Neural crest cell (in vitro differentiated cells): Measurements from ENCODE around the gene SLC7A6. TPM values are rescaled to one million over a fixed set of nuclear protein-coding genes. Genes with fewer than 3 reads are reported as not detected.

Experiments
- DNase-seq: peaks from one replicate; pipeline ENCODE4 v3.0.0; 2021; ENCODE audit warnings: low read depth, mixed read lengths, low spot score
- H3K27ac Mint-ChIP-seq: one replicate; pipeline ENCODE4 v1.8.0; 2021; ENCODE audit warnings: mild to moderate bottlenecking, mixed read lengths; ENCODE audit not compliant: unreplicated experiment
- H3K27me3 Mint-ChIP-seq: 2 replicates; pipeline ENCODE4 v1.8.0; 2021; ENCODE audit warnings: low read depth, mild to moderate bottlenecking, mixed read lengths
- H3K36me3 Mint-ChIP-seq: 2 replicates; pipeline ENCODE4 v1.8.0; 2021; ENCODE audit warnings: low read depth, mild to moderate bottlenecking, mixed read lengths
- H3K4me1 Mint-ChIP-seq: 2 replicates; pipeline ENCODE4 v1.8.0; 2021; ENCODE audit warnings: mixed read lengths
- H3K4me3 Mint-ChIP-seq: one replicate; pipeline ENCODE4 v1.8.0; 2021; ENCODE audit warnings: mild to moderate bottlenecking, mixed read lengths
- H3K9me3 Mint-ChIP-seq: 2 replicates; pipeline ENCODE4 v1.8.0; 2021; ENCODE audit warnings: mixed read lengths
- CTCF ChIP-seq: fragments of 200-600 bp; sonication (generic); conservative IDR thresholded peaks from 2 replicates; pipeline ENCODE4 v1.5.0; 2021; ENCODE audit warnings: antibody characterized with exemption, mild to moderate bottlenecking
- long read RNA-seq: library from polyadenylated mRNA; unstranded; transcript quantifications from one replicate; pipeline ENCODE4 v2.0.0, GENCODE V29; 2020
- total RNA-seq: library from RNA; stranded (reverse); gene quantifications from 2 replicates; pipeline ENCODE4 v1.2.1, GENCODE V29; 2021

SLC7A6 gene
- total RNA-seq = 39.2 and 41.7 TPM in 2 replicates
- long read RNA-seq, partial matches to known transcripts = 4 of 20 reads
- long read RNA-seq, other reads (novel, unspliced or antisense) = 16 of 20 reads

GRCh38 chr16:68264128-68265077, at the start of gene SLC7A6:
SLC7A6 (plus strand) TSS chr16:68264526; CDS start chr16:68274727, 10,201 bp downstream.
- H3K9me3 Mint-ChIP-seq = no peaks in the 10 kb centered on the region
- H3K4me3 Mint-ChIP-seq = peak within 1 kb of the TSS; percentile 92
- peaks cover 26% of the 10 kb centered on the region for H3K4me1 Mint-ChIP-seq
- no peaks in the 10 kb centered on the region for H3K27me3 Mint-ChIP-seq
- H3K27ac Mint-ChIP-seq = peak within 1 kb of the TSS; percentile 92
- peak; percentile 81 for TF ChIP-seq CTCF
- no peaks in the 10 kb centered on the region for H3K36me3 Mint-ChIP-seq
- peak; percentile 58 for DNase-seq

- Mint-ChIP-seq H3K27me3 (no peaks in the 10 kb centered on the region), H3K27ac (no peak overlapping the region), H3K9me3 (no peaks in the 10 kb centered on the region), H3K4me3 (no peak overlapping the region), H3K36me3 (no peaks in the 10 kb centered on the region), H3K4me1 (no peaks in the 10 kb centered on the region)
- no peak for TF ChIP-seq CTCF
- DNase-seq = no peak
Observed at GRCh38 chr16:68214726-68215125, 49.6 kb upstream of the SLC7A6 start.

- no peaks in the 10 kb centered on the region for H3K36me3 Mint-ChIP-seq
- peaks cover 5% of the 10 kb centered on the region for H3K4me1 Mint-ChIP-seq
- H3K9me3 Mint-ChIP-seq = no peaks in the 10 kb centered on the region
- no peak for DNase-seq
- TF ChIP-seq CTCF = no peak
- no peak overlapping the region for H3K4me3 Mint-ChIP-seq
- no peaks in the 10 kb centered on the region for H3K27me3 Mint-ChIP-seq
- peak overlapping the region; percentile 38 for H3K27ac Mint-ChIP-seq
Observed at GRCh38 chr16:68215302-68215701, 49.0 kb upstream of the SLC7A6 start.

- Mint-ChIP-seq H3K4me3 (no peak overlapping the region), H3K4me1 (peaks cover 12% of the 10 kb centered on the region), H3K9me3 (no peaks in the 10 kb centered on the region), H3K27me3 (no peaks in the 10 kb centered on the region), H3K36me3 (no peaks in the 10 kb centered on the region), H3K27ac (no peak overlapping the region)
- DNase-seq = no peak
- TF ChIP-seq CTCF = no peak
Observed at GRCh38 chr16:68216240-68216639, 48.1 kb upstream of the SLC7A6 start.

GRCh38 chr16:68217506-68217905, 46.8 kb upstream of the SLC7A6 start:
- no peaks in the 10 kb centered on the region for H3K9me3 Mint-ChIP-seq
- no peak overlapping the region for H3K4me3 Mint-ChIP-seq
- no peak for DNase-seq
- H3K27ac Mint-ChIP-seq = no peak overlapping the region
- no peaks in the 10 kb centered on the region for H3K36me3 Mint-ChIP-seq
- TF ChIP-seq CTCF = no peak
- H3K4me1 Mint-ChIP-seq = peaks cover 16% of the 10 kb centered on the region
- H3K27me3 Mint-ChIP-seq = no peaks in the 10 kb centered on the region
